Testis (tissue), 2 donors: ENCODE data around the gene ARFRP1.

Experiments used
- POLR2A ChIP-seq: fragments of 450-650 bp; IDR thresholded peaks from one replicate; pipeline ENCODE4 v1.6.1; 2017; ENCODE audit warnings: antibody characterized with exemption, mild to moderate bottlenecking, moderate library complexity
- TF ChIP-seq, protein P1 (sequence below), 3 experiments: fragments of 450-650 bp in 2 of 3; fragments of 200-600 bp in 1 of 3; sonication (generic) in 1 of 3; IDR thresholded peaks; one replicate each; pipeline ENCODE4 v1.5.1; 2016 to 2019; ENCODE audit warnings: antibody characterized with exemption in 3 of 3, mild to moderate bottlenecking in 2 of 3, moderate library complexity in 1 of 3

DNA sequence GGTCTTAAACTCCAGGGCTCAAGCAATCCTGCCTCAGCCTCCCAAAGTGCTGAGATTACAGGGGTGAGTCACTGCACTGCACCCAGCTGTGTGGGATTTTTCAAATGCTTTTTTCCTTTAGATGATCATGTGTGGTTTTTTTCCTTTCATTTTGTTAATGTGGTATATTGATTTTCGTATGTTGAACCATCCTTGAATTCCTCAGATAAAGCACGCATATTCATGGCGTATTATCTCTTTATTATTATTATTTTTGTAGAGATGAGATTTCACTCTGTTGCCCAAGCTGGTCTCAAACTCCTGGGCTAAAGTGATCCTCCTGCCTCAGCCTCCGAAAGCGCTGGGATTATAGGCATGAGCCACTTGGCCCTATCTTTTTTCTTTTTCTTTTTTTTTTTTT is 7.1 kb upstream of the ARFRP1 start:
- TF ChIP-seq POLR2A, result no peak
- TF ChIP-seq, protein P1, sequence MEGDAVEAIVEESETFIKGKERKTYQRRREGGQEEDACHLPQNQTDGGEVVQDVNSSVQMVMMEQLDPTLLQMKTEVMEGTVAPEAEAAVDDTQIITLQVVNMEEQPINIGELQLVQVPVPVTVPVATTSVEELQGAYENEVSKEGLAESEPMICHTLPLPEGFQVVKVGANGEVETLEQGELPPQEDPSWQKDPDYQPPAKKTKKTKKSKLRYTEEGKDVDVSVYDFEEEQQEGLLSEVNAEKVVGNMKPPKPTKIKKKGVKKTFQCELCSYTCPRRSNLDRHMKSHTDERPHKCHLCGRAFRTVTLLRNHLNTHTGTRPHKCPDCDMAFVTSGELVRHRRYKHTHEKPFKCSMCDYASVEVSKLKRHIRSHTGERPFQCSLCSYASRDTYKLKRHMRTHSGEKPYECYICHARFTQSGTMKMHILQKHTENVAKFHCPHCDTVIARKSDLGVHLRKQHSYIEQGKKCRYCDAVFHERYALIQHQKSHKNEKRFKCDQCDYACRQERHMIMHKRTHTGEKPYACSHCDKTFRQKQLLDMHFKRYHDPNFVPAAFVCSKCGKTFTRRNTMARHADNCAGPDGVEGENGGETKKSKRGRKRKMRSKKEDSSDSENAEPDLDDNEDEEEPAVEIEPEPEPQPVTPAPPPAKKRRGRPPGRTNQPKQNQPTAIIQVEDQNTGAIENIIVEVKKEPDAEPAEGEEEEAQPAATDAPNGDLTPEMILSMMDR (IDR thresholded peaks at IDR 0.05), result no peak
